GM12864 (cell line): ENCODE results near the gene EXOC6B.

Experiments used
- DNase-seq: peaks from one replicate; pipeline ENCODE4 v3.0.0-alpha.2; 2011; ENCODE audit warnings: low read depth
- H3K4me3 ChIP-seq: 2 replicates; pipeline ENCODE4 v1.5.1; 2011; ENCODE audit warnings: mild to moderate bottlenecking, low read depth, low read length, control low read depth
- CTCF ChIP-seq: IDR thresholded peaks from 2 replicates; pipeline ENCODE4 v1.5.1; 2011; ENCODE audit warnings: low read depth, mild to moderate bottlenecking, moderate library complexity, low read length, control low read depth, inconsistent platforms; ENCODE audit errors: missing control alignments

EXOC6B gene

GRCh38 chr2:72757177-72757775 is 68.6 kb downstream of the EXOC6B start:
- TF ChIP-seq CTCF: no peak
- DNase-seq: no peak

GRCh38 chr2:72755647-72756423 is 70.0 kb downstream of the EXOC6B start:
- no peak for DNase-seq
- no peak for TF ChIP-seq CTCF
- no peak overlapping the region for H3K4me3 ChIP-seq

More at GRCh38 chr2:72757177-72757775, 68.6 kb downstream of the EXOC6B start:
- H3K4me3 ChIP-seq: no peak overlapping the region

- no peak for TF ChIP-seq CTCF
- no peak overlapping the region for H3K4me3 ChIP-seq
- DNase-seq: no peak
These were observed 71.1 kb downstream of the EXOC6B start for GRCh38 chr2:72754628-72755320.

- H3K4me3 ChIP-seq: no peak overlapping the region
- no peak for TF ChIP-seq CTCF
- DNase-seq: no peak
These were observed 74.7 kb downstream of the EXOC6B start for GRCh38 chr2:72750977-72751639.

GRCh38 chr2:72750466-72750865 is 75.4 kb downstream of the EXOC6B start:
- DNase-seq: no peak
- no peak for TF ChIP-seq CTCF
- no peak overlapping the region for H3K4me3 ChIP-seq

GRCh38 chr2:72747344-72747743 is 78.5 kb downstream of the EXOC6B start:
- H3K4me3 ChIP-seq: no peak overlapping the region
- no peak for DNase-seq
- TF ChIP-seq CTCF: no peak
